Left lung (tissue), 10 donors: ENCODE measurements around the gene SULT1A2. TPM values are rescaled to one million over a fixed set of nuclear protein-coding genes. Genes with fewer than 3 reads are reported as not detected.
"Not testable (repeated sequence)": the region's sequence is repeated elsewhere in the genome, so short reads cannot be mapped to it uniquely, and the experiment has no call there.

Source experiments
- ATAC-seq: fragments of 200-7000 bp; cut with Tn5 transposase; one replicate; pipeline ENCODE4 v1.9.1; 2020; ENCODE audit warnings: moderate library complexity
- DNase-seq, 4 donors: peaks; one replicate each; pipeline ENCODE4 v3.0.0-alpha.2; 2013 to 2020
- H3K27ac ChIP-seq, 2 donors: fragments of 200-600 bp; sonication (generic) in 1 of 2; one replicate each; pipeline versions ENCODE4 v1.5.0 to v1.8.0; 2020 to 2021
- H3K27me3 ChIP-seq, 2 donors: fragments of 200-600 bp; sonication (generic) in 1 of 2; one replicate each; pipeline versions ENCODE4 v1.5.0 to v1.8.0; 2020 to 2021
- H3K36me3 ChIP-seq, 2 donors: fragments of 200-600 bp; sonication (generic) in 1 of 2; one replicate each; pipeline versions ENCODE4 v1.5.0 to v1.8.0; 2020 to 2021
- H3K4me1 ChIP-seq, 2 donors: fragments of 200-600 bp; one replicate each; pipeline ENCODE4 v1.8.0; 2021
- H3K4me3 ChIP-seq, 2 donors: fragments of 200-600 bp; sonication (generic) in 1 of 2; one replicate each; pipeline versions ENCODE4 v1.5.0 to v1.8.0; 2020 to 2021; ENCODE audit warnings: mild to moderate bottlenecking in 1 of 2
- H3K9me3 ChIP-seq, 2 donors: fragments of 200-600 bp; sonication (generic) in 1 of 2; one replicate each; pipeline versions ENCODE4 v1.5.0 to v1.8.0; 2020 to 2021
- intact Hi-C, 2 donors: fragments of 100-400 bp; cut with DNase I; formaldehyde crosslinking; loops; one replicate each; pipeline versions ENCODE4 v1.11.2 to v1.14.2; 2022
- polyA plus RNA-seq, 6 donors: library from polyadenylated mRNA; unstranded; fragments of 120-200 nt; gene quantifications; one replicate each; pipeline ENCODE4 v1.2.1, GENCODE V29; 2013; ENCODE audit not compliant: insufficient read length in 6 of 6
- total RNA-seq, 2 donors: library from RNA; stranded (reverse); fragmentation: NEBNext Ultra II Directional; extraction: Animal tissue kit (Norgen Biotek cat#: 25700); gene quantifications; one replicate each; pipeline ENCODE4 v1.2.1, GENCODE V29; 2021
- TF ChIP-seq, protein P1 (sequence below), 2 donors: fragments of 200-600 bp; sonication (generic) in 1 of 2; IDR thresholded peaks; one replicate each; pipeline versions ENCODE4 v1.5.0 to v1.8.0; 2021; ENCODE audit warnings: antibody characterized with exemption in 2 of 2
- donor health status: DM: no; HTN: yes; CAD: no.
- donor health status: DM: no; HTN: no; CAD: no.

The SULT1A2 gene
- total and polyA plus RNA-seq, 8 donors, result 2.9 to 16.6 (median 3.8) TPM

DNA sequence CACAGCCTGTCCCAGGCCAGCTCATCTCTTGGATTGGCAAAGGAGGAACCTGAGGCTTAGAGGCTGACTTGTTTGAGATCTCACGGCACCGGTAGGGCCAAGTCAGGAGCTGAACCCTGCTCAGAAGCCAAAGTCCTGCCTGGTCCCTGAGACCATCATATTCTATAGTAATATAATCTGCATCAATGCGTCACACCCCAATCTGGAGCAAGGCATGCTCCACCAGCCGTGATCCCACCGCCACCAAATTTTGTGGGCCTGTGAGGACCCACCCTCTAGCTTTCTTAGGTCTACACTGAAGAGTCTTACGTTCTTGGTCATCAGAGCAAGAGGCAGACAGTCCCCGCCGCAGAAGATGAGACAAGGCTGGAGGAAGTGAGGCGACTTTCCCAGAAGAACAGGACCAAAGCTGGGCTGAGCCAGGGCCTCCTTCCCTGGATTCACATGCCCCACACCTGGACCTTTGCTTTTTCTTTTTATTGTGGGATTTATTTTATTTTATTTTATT, 10.3 kb upstream of the SULT1A2 start:
- H3K27ac ChIP-seq, result no peak overlapping the region
- H3K27me3 ChIP-seq, result no peaks in the 10 kb centered on the region
- H3K9me3 ChIP-seq, result no peaks in the 10 kb centered on the region
- ATAC-seq (no peak), DNase-seq (no peak)
- TF ChIP-seq, protein P1, sequence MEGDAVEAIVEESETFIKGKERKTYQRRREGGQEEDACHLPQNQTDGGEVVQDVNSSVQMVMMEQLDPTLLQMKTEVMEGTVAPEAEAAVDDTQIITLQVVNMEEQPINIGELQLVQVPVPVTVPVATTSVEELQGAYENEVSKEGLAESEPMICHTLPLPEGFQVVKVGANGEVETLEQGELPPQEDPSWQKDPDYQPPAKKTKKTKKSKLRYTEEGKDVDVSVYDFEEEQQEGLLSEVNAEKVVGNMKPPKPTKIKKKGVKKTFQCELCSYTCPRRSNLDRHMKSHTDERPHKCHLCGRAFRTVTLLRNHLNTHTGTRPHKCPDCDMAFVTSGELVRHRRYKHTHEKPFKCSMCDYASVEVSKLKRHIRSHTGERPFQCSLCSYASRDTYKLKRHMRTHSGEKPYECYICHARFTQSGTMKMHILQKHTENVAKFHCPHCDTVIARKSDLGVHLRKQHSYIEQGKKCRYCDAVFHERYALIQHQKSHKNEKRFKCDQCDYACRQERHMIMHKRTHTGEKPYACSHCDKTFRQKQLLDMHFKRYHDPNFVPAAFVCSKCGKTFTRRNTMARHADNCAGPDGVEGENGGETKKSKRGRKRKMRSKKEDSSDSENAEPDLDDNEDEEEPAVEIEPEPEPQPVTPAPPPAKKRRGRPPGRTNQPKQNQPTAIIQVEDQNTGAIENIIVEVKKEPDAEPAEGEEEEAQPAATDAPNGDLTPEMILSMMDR (IDR thresholded peaks at IDR 0.05), result no peak
- peaks cover 6 to 25% of the 10 kb centered on the region in 2 donors for H3K4me1 ChIP-seq
- no peak overlapping the region for H3K4me3 ChIP-seq
- H3K36me3 ChIP-seq, result peaks cover 0 to 10% of the 10 kb centered on the region in 2 donors
- intact Hi-C loops, result no loop called here

- Histone ChIP-seq H3K36me3 (peaks cover 0 to 10% of the 10 kb centered on the region in 2 donors), H3K4me1 (peaks cover 6 to 25% of the 10 kb centered on the region in 2 donors), H3K9me3 (no peaks in the 10 kb centered on the region), H3K4me3 (no peak overlapping the region), H3K27ac (no peak overlapping the region), H3K27me3 (no peaks in the 10 kb centered on the region)
- DNase-seq (no peak), ATAC-seq (no peak)
- intact Hi-C loops, result no loop called here
- TF ChIP-seq, protein P1 (IDR thresholded peaks at IDR 0.05), result no peak
Measured at GRCh38 chr16:28606291-28607115, 9.7 kb upstream of the SULT1A2 start.

DNA sequence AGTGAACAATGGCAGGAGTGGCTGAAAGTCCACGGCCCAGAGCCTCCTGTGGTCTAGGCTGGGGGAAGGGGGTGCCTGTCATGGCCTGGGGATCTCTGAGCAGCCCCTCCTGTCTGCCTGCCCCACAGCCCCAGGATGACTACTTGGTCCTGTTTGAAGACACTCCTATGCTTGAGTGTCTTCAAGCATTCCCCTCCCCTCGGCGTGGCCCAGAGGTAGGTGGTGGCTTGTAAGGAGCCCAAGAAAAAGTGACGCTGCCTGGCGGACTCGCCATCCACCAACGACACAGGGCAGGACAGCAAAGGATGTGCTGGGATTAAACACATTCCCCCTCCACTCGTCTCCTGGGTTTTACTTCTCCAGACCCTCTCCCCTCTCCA, 7.3 kb upstream of the SULT1A2 start:
- Histone ChIP-seq H3K4me3 (no peak overlapping the region), H3K9me3 (no peaks in the 10 kb centered on the region), H3K27me3 (no peaks in the 10 kb centered on the region), H3K4me1 (peaks cover 0 to 2% of the 10 kb centered on the region in 2 donors), H3K27ac (no peak overlapping the region), H3K36me3 (peaks cover 0 to 10% of the 10 kb centered on the region in 2 donors)
- intact Hi-C loops, result no loop called here
- TF ChIP-seq, protein P1 (IDR thresholded peaks at IDR 0.05), result no peak
- DNase-seq, result no peak
- no peak for ATAC-seq

DNA sequence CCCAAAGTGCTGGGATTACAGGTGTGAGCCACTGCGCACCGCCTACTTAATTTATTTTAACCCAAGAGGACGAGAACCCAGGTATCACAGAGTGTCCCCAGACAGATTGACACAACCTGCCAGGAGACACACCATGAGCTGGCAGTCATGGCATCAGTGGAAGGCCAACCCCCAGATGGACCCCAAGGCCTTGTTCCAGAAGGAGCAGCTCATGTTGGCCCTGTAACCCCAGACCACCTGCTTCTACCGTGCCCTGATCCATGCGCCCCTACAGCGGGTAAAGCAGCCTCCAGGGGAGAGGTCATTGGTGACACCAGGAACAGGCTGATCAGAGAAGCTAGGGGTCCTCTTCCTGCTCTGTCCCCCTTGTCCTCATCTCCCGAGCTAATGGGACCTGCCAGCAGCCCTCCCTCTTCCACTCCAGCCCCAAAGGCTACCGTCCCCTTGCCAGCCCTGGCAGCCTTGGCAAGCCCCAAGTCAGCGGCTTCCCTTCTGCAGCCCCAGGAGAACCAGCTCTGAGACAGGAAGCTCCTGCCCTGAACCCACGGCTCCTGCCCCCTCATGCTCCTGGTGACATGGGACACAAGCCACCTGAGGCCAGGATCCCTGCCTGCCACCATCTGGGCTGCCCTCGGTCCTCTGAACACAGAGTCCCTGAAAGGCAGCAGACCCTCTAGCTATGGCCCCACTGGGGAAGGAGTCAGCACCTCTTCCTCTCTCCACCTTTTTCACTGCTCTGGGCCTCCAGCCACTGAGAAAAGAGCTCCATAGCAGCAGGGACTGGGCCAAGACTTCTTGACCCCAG, 6.7 kb upstream of the SULT1A2 start:
- no peaks in the 10 kb centered on the region for H3K4me1 ChIP-seq
- H3K27ac ChIP-seq, result no peak overlapping the region
- H3K36me3 ChIP-seq, result peaks cover 0 to 10% of the 10 kb centered on the region in 2 donors
- H3K4me3 ChIP-seq, result no peak overlapping the region
- no peaks in the 10 kb centered on the region for H3K9me3 ChIP-seq
- TF ChIP-seq, protein P1 (IDR thresholded peaks at IDR 0.05), result no peak
- intact Hi-C loops, result no loop called here
- no peak for ATAC-seq
- no peaks in the 10 kb centered on the region for H3K27me3 ChIP-seq
- DNase-seq, result no peak

GRCh38 chr16:28602529-28602928, 5.7 kb upstream of the SULT1A2 start:
- TF ChIP-seq, protein P1 (IDR thresholded peaks at IDR 0.05), result no peak
- no peak overlapping the region for H3K4me3 ChIP-seq
- no peak overlapping the region for H3K27ac ChIP-seq
- no peaks in the 10 kb centered on the region for H3K27me3 ChIP-seq
- no peaks in the 10 kb centered on the region for H3K9me3 ChIP-seq
- peaks cover 0 to 6% of the 10 kb centered on the region in 2 donors for H3K4me1 ChIP-seq
- ATAC-seq (no peak), DNase-seq (no peak)
- intact Hi-C loops, result no loop called here
- H3K36me3 ChIP-seq, result peaks cover 0 to 10% of the 10 kb centered on the region in 2 donors

GRCh38 chr16:28602062-28602461, 5.2 kb upstream of the SULT1A2 start:
- H3K27me3 ChIP-seq, H3K9me3 ChIP-seq, H3K27ac ChIP-seq, H3K4me3 ChIP-seq, ATAC-seq, DNase-seq, H3K36me3 ChIP-seq, intact Hi-C loops: not testable (repeated sequence)
- peaks cover 0 to 10% of the 10 kb centered on the region in 2 donors for H3K4me1 ChIP-seq

DNA sequence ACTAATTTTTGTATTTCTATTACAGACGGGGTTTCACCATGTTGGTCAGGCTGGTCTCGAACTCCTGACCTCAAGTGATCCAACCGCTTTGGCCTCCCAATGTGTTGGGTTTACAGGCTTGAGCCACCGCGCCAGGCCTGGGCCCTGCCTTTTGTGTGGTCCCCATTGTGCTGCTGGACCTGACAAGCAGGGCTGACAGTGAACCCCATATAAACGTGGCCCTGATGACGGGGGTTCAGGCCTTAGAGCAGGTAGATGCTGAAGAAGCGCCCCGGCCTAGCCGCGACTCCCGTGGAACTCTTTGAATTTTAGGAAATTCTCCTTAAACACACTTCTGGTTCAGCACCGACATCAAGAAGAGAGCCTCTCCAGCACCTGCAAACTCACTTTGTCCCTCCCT, 4.7 kb upstream of the SULT1A2 start:
- DNase-seq, H3K9me3 ChIP-seq, H3K27me3 ChIP-seq, ATAC-seq, intact Hi-C loops, H3K27ac ChIP-seq, H3K4me3 ChIP-seq, H3K36me3 ChIP-seq: not testable (repeated sequence)
- H3K4me1 ChIP-seq, result peaks cover 0 to 15% of the 10 kb centered on the region in 2 donors
